Adrenal gland (tissue), 12 donors: ENCODE data around the gene ORAI2. TPM values are rescaled to one million over a fixed set of nuclear protein-coding genes. Genes with fewer than 3 reads are reported as not detected.

Source experiments
- DNase-seq, 7 donors: peaks; one replicate each; pipeline ENCODE4 v3.0.0-alpha.2; 2019 to 2020
- H3K27ac ChIP-seq, 5 donors: fragments of 200-600 bp; sonication (generic) in 4 of 5; 1 replicate in 3 of 5; 2 replicates in 2 of 5; pipeline versions ENCODE4 v1.5.1 to v1.8.0; 2016 to 2020; ENCODE audit warnings: mild to moderate bottlenecking in 1 of 5
- H3K27me3 ChIP-seq: fragments of 200-600 bp; 2 replicates; pipeline ENCODE4 v1.8.0; 2021
- H3K36me3 ChIP-seq, 2 donors: fragments of 200-600 bp; replicated peaks in 1 of 2; 1 replicate in 1 of 2; 2 replicates in 1 of 2; pipeline versions ENCODE4 v1.5.1 to v1.8.0; 2018 to 2022
- H3K4me1 ChIP-seq, 2 donors: fragments of 200-600 bp; replicated peaks in 1 of 2; 1 replicate in 1 of 2; 2 replicates in 1 of 2; pipeline versions ENCODE4 v1.5.1 to v1.8.0; 2018 to 2021
- H3K4me3 ChIP-seq, 4 donors: fragments of 200-600 bp; sonication (generic) in 3 of 4; one replicate each; pipeline ENCODE4 v1.5.1; 2016 to 2018
- H3K9me3 ChIP-seq, 3 donors: fragments of 200-600 bp; sonication (generic) in 1 of 3; replicated peaks in 1 of 3; 1 replicate in 2 of 3; 2 replicates in 1 of 3; pipeline versions ENCODE4 v1.5.1 to v1.8.0; 2016 to 2021
- POLR2A ChIP-seq, 2 donors: fragments of 450-650 bp; IDR thresholded peaks; one replicate each; pipeline ENCODE4 v1.6.1; 2017; ENCODE audit warnings: antibody characterized with exemption in 2 of 2, mild to moderate bottlenecking in 2 of 2, moderate library complexity in 1 of 2
- WGBS, 4 donors: extraction: QIAGEN DNeasy Blood & Tissue Kit in 2 of 4; methylation state at CpG; one replicate each; pipeline versions ENCODE4 v1.1.5 to v1.1.7; 2013 to 2017; 5-methylcytosine and 5-hydroxymethylcytosine counted together
- intact Hi-C, 2 donors: fragments of 100-400 bp; cut with DNase I; formaldehyde crosslinking; loops; one replicate each; pipeline versions ENCODE4 v1.14.1 to v1.15.0; 2022 to 2023
- polyA plus RNA-seq, 3 donors: library from polyadenylated mRNA; stranded (reverse); fragments of 200-250 nt in 2 of 3; fragments of 350-450 nt in 1 of 3; fragmentation: Illumina TruSeq in 1 of 3; extraction: RNeasy Lipid Tissue Mini Kit (QIAGEN cat#74804) in 1 of 3; gene quantifications; one replicate each; pipeline ENCODE4 v1.2.3, GENCODE V29; 2013 to 2014
- total RNA-seq, 9 donors: library from RNA; depleted of rRNA in 4 of 9; stranded (reverse); fragments of >200 nt in 4 of 9; fragments of 120-200 nt in 1 of 9; fragmentation: NEBNext Ultra II Directional in 1 of 9; extraction: Animal tissue kit (Norgen Biotek cat#: 25700) in 1 of 9; gene quantifications; one replicate each; pipeline versions ENCODE4 v1.1.0 to v1.2.4, GENCODE V29; 2013 to 2023
- TF ChIP-seq, protein P1 (sequence below), 6 experiments: fragments of 450-650 bp in 4 of 6; fragments of 200-600 bp in 2 of 6; sonication (generic) in 1 of 6; IDR thresholded peaks; 1 replicate in 5 of 6; 2 replicates in 1 of 6; pipeline versions ENCODE4 v1.5.1 to v1.8.0; 2016 to 2021; ENCODE audit warnings: antibody characterized with exemption in 6 of 6, mild to moderate bottlenecking in 2 of 6, moderate library complexity in 1 of 6
- donor health status: healthy with polysubstance abuse.
- donor health status: Bipolar disorder and iron deficiency.
- donor health status: DM: yes; HTN: yes; CAD: no.
- donor health status: DM: no; HTN: no; CAD: no.
- donor health status: DM: no; HTN: no; CAD: no.
- donor health status: DM: yes; HTN: yes; CAD: no.

ORAI2 gene
- total and polyA plus RNA-seq, 12 donors: 6.9 to 110 (median 32.1) TPM

DNA sequence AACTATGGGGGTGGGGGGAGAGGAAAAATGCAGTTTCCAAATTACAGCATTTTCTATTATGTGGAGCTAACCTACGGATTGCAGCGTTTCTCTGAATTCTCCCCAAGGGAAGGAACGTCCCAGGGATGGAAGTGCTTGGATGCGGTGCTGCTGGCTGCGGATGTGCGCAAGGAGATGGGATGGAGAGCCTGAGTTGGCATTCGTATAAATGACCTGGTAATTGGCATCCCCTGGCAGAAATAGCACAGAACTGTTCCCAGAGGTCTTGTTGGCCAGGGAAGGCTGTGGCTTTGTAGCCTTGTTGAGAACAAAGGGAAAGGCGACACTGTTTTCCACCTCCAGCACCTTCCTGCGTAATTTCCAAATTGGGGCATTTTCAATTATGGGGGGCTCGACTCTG is 2.7 kb downstream of the ORAI2 start:
- peaks cover 24 to 47% of the 10 kb centered on the region in 2 donors for H3K4me1 ChIP-seq
- H3K27ac ChIP-seq: no peak overlapping the region
- no peaks in the 10 kb centered on the region for H3K36me3 ChIP-seq
- no peak for DNase-seq
- 94 to 97% (median 95%) methylated on average over 10 of the region's 10 CpGs for WGBS, 4 donors
- no peaks in the 10 kb centered on the region for H3K27me3 ChIP-seq
- H3K9me3 ChIP-seq: no peaks in the 10 kb centered on the region
- no peak overlapping the region for H3K4me3 ChIP-seq
- intact Hi-C loops: no loop called here
- TF ChIP-seq, protein P1, sequence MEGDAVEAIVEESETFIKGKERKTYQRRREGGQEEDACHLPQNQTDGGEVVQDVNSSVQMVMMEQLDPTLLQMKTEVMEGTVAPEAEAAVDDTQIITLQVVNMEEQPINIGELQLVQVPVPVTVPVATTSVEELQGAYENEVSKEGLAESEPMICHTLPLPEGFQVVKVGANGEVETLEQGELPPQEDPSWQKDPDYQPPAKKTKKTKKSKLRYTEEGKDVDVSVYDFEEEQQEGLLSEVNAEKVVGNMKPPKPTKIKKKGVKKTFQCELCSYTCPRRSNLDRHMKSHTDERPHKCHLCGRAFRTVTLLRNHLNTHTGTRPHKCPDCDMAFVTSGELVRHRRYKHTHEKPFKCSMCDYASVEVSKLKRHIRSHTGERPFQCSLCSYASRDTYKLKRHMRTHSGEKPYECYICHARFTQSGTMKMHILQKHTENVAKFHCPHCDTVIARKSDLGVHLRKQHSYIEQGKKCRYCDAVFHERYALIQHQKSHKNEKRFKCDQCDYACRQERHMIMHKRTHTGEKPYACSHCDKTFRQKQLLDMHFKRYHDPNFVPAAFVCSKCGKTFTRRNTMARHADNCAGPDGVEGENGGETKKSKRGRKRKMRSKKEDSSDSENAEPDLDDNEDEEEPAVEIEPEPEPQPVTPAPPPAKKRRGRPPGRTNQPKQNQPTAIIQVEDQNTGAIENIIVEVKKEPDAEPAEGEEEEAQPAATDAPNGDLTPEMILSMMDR (IDR thresholded peaks at IDR 0.05): no peak

DNA sequence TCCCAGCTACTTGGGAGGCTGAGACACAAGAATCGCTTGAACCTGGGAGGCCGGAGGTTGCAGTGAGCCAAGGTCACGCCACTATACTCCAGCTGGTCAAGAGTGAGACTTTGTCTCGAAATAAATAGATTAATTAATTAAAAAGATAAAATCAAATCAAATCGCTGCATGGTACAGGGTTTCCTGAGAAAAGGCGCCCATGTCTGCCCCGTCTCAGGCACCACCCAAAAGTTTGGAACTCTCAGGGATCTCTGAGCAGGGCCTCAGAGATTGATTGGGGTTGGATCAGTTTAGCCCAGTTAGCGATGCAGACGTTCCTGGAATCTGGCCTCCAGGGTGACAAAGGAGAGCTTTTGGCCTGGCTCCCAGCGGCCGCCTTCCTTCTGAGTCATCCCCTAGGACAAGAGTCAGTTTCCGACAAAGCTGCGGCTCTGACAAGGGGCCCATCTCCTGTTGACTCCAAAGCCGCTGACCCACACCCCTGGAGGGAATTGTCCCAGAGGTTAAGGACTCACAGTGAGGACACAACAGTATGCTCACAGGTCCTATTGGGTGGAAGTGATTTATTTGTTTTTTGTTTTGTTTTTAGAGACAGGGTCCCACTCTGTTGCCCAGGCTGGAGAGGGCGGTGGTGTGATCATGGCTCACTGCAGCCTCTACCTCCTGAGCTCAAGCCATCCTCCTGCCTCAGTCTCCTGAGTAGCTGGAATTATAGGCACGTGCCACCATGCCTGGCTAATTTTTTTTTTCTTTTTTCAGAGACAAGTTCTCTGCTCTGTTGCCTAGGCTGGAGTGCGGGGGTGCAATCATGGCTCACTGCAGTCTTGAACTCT is 6.8 kb downstream of the ORAI2 start:
- intact Hi-C loops: no loop called here
- peak; percentile 90 to 98 (median 96) for DNase-seq
- TF ChIP-seq, protein P1 (IDR thresholded peaks at IDR 0.05): no peak
- TF ChIP-seq POLR2A (IDR thresholded peaks at IDR 0.05): peak in 1 of 2 donors; percentile 21

DNA sequence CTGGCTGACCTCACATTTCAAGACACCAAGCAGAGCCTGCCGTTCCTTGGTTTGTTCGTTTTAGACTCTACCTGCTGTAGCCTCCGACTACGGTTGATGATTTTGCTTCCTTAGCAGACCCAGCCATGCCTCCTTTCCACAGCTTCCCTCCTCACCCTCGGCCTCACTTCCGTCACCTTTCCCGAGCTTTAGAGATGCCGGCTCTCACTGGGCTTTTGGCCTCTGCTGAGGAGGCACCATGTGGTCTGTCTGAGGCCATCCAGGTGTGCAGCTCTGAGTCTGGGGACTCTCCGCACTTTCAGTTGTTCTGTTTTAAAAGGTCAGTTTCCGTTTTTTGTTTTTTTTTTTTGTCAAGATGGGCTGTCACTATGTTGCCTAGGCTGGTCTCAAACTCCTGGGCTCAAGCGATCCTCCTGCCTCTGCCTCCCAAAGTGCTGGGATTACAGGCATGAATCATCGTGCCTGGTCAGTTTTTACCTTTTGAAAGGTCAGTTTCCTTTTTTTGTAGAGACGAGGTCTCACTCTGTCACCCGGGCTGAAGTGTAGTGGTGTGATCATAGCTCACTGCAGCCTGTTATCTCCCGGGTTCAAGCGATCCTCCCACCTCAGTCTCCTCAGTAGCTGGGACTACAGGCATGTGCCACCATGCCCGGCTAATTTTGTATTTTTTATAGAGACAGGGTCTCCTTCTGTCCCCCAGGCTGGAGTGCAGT is 11.7 kb downstream of the ORAI2 start:
- no peaks in the 10 kb centered on the region for H3K27me3 ChIP-seq
- no peaks in the 10 kb centered on the region for H3K9me3 ChIP-seq
- H3K4me3 ChIP-seq: no peak overlapping the region
- WGBS, 4 donors: 91 to 92% (median 92%) methylated on average over 16 to 17 of the region's 17 CpGs
- TF ChIP-seq, protein P1 (IDR thresholded peaks at IDR 0.05): no peak
- no peak for TF ChIP-seq POLR2A (IDR thresholded peaks at IDR 0.05)
- DNase-seq: no peak
- intact Hi-C loops: no loop called here
- H3K4me1 ChIP-seq: peaks cover 7 to 8% of the 10 kb centered on the region in 2 donors
- H3K27ac ChIP-seq: no peak overlapping the region
- H3K36me3 ChIP-seq: peaks cover 0 to 19% of the 10 kb centered on the region in 2 donors

More for the DNA sequence above, 6.8 kb downstream of the ORAI2 start:
- H3K27ac ChIP-seq: peak overlapping the region; percentile 51 to 87 (median 76)
- H3K4me1 ChIP-seq: peaks cover 11 to 16% of the 10 kb centered on the region in 2 donors
- H3K36me3 ChIP-seq: peaks cover 0 to 5% of the 10 kb centered on the region in 2 donors
- WGBS, 4 donors: 40 to 65% (median 56%) methylated on average over 12 to 17 of the region's 17 CpGs
- no peak overlapping the region for H3K4me3 ChIP-seq
- no peaks in the 10 kb centered on the region for H3K27me3 ChIP-seq
- H3K9me3 ChIP-seq: no peaks in the 10 kb centered on the region

DNA sequence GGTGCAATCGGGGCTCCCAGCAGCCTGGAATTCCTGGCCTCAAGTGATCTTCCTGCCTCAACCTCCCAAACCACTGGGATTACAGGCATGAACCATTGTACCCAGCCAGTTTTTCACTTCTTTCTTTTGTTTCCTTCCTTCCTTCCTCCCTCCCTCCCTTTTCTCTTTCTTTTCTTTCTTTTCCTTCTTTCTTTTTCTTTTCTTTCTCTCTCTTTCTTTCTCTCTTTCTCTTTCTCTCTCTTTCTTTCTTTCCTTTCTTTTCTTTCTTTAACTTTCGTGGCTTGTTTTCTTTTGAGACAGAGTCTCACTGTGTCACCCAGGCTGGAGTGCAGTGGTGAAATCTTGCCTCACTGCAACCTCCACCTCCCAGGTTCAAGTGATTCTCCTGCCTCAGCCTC is 12.3 kb downstream of the ORAI2 start:
- Histone ChIP-seq H3K36me3 (peaks cover 0 to 19% of the 10 kb centered on the region in 2 donors), H3K27me3 (no peaks in the 10 kb centered on the region), H3K4me3 (no peak overlapping the region), H3K4me1 (peaks cover 2 to 3% of the 10 kb centered on the region in 2 donors), H3K9me3 (no peaks in the 10 kb centered on the region), H3K27ac (no peak overlapping the region)
- WGBS, 4 donors: 73 to 96% (median 87%) methylated on average over 2 of the region's 2 CpGs
- TF ChIP-seq POLR2A (IDR thresholded peaks at IDR 0.05): no peak
- TF ChIP-seq, protein P1 (IDR thresholded peaks at IDR 0.05): no peak
- intact Hi-C loops: no loop called here
- no peak for DNase-seq
